OCI-LY1 (cell line): ENCODE measurements around the gene KLK14.

Source experiments
- H2AFZ ChIP-seq: fragments of 200-600 bp; sonication (generic), shearing (Covaris generic); 2 replicates; pipeline ENCODE4 v1.6.0; 2014; ENCODE audit warnings: antibody characterized with exemption, mild to moderate bottlenecking, low read length
- H3F3A ChIP-seq: fragments of 200-600 bp; sonication (generic), shearing (Covaris generic); 2 replicates; pipeline ENCODE4 v1.6.0; 2014; ENCODE audit warnings: mild to moderate bottlenecking, antibody characterized with exemption, low read length, moderate library complexity; ENCODE audit not compliant: insufficient read depth
- H3K27ac ChIP-seq: fragments of 200-600 bp; sonication (generic); 2 replicates; pipeline ENCODE4 v1.5.1; 2014; ENCODE audit warnings: low read length, mixed run types, mild to moderate bottlenecking, low read depth; ENCODE audit not compliant: poor library complexity, severe bottlenecking
- H3K27me3 ChIP-seq: fragments of 200-600 bp; sonication (generic); 2 replicates; pipeline ENCODE4 v1.6.0; 2014; ENCODE audit warnings: antibody characterized with exemption, mild to moderate bottlenecking, low read length, moderate library complexity; ENCODE audit not compliant: insufficient read depth
- H3K36me3 ChIP-seq: fragments of 200-600 bp; sonication (generic); 2 replicates; pipeline ENCODE4 v1.6.1; 2014; ENCODE audit warnings: mild to moderate bottlenecking, antibody characterized with exemption, low read length, moderate library complexity, mixed read lengths; ENCODE audit not compliant: insufficient read depth
- H3K4me1 ChIP-seq: fragments of 200-600 bp; sonication (generic); 2 replicates; pipeline ENCODE4 v1.5.1; 2014; ENCODE audit warnings: mild to moderate bottlenecking, low read length, moderate library complexity; ENCODE audit not compliant: insufficient read depth, severe bottlenecking
- H3K4me2 ChIP-seq: fragments of 200-600 bp; sonication (generic), shearing (Covaris generic); 2 replicates; pipeline ENCODE4 v1.6.1; 2014; ENCODE audit warnings: low read length
- H3K4me3 ChIP-seq: fragments of 200-600 bp; sonication (generic); 2 replicates; pipeline ENCODE4 v1.5.1; 2014; ENCODE audit warnings: low read length, low read depth, mild to moderate bottlenecking, mixed read lengths; ENCODE audit not compliant: poor library complexity, severe bottlenecking
- H3K79me2 ChIP-seq: fragments of 200-600 bp; shearing (Covaris generic); 2 replicates; pipeline ENCODE4 v1.6.1; 2016; ENCODE audit warnings: mixed run types, low read length, mixed read lengths; ENCODE audit not compliant: insufficient read depth
- H3K9ac ChIP-seq: fragments of 200-600 bp; sonication (generic), shearing (Covaris generic); 2 replicates; pipeline ENCODE4 v1.6.1; 2014; ENCODE audit warnings: mild to moderate bottlenecking, low read length, mixed read lengths
- H3K9me2 ChIP-seq: fragments of 200-600 bp; sonication (generic), shearing (Covaris generic); 2 replicates; pipeline ENCODE4 v1.6.1; 2014; ENCODE audit warnings: low read depth, mild to moderate bottlenecking, low read length, mixed read lengths
- H3K9me3 ChIP-seq: fragments of 200-600 bp; shearing (Covaris generic); 2 replicates; pipeline ENCODE4 v1.6.1; 2014; ENCODE audit warnings: low read length, mixed read lengths
- H4K20me1 ChIP-seq: fragments of 200-600 bp; sonication (generic), shearing (Covaris generic); 2 replicates; pipeline ENCODE4 v1.6.0; 2016; ENCODE audit warnings: mild to moderate bottlenecking, low read length; ENCODE audit not compliant: insufficient read depth
- CTCF ChIP-seq: fragments of 200-600 bp; sonication (generic), shearing (Covaris generic); IDR thresholded peaks from 2 replicates; pipeline ENCODE4 v1.5.1; 2017; ENCODE audit warnings: mild to moderate bottlenecking, antibody characterized with exemption, low read length, moderate library complexity, mixed read lengths
- EZH2 ChIP-seq: fragments of 200-600 bp; sonication (generic), shearing (Covaris generic); IDR thresholded peaks from 2 replicates; pipeline ENCODE4 v1.8.0; 2017; ENCODE audit warnings: borderline replicate concordance, mixed run types, mild to moderate bottlenecking, antibody characterized with exemption, low read length, moderate library complexity, mixed read lengths

Gene KLK14

GRCh38 chr19:51066393-51067186, 16.1 kb downstream of the KLK14 start:
- H3K4me3 ChIP-seq = no peak overlapping the region
- no peaks in the 10 kb centered on the region for H4K20me1 ChIP-seq
- no peaks in the 10 kb centered on the region for H3K4me1 ChIP-seq
- no peaks in the 10 kb centered on the region for H3K9me3 ChIP-seq
- no peaks in the 10 kb centered on the region for H3K36me3 ChIP-seq
- H3K9ac ChIP-seq = no peak overlapping the region
- H3K4me2 ChIP-seq = no peak overlapping the region
- H3K27ac ChIP-seq = no peak overlapping the region
- H2AFZ ChIP-seq = no peak overlapping the region
- H3K79me2 ChIP-seq = no peaks in the 10 kb centered on the region
- H3K9me2 ChIP-seq = no peaks in the 10 kb centered on the region
- TF ChIP-seq CTCF (no peak), EZH2 (no peak)
- H3K27me3 ChIP-seq = no peaks in the 10 kb centered on the region; the same call in none of the 2 replicates
- H3F3A ChIP-seq = no peaks in the 10 kb centered on the region

GRCh38 chr19:51065221-51065960, 17.3 kb downstream of the KLK14 start:
- Histone ChIP-seq H3K9me3 (no peaks in the 10 kb centered on the region), H3K9me2 (no peaks in the 10 kb centered on the region), H3K27ac (no peak overlapping the region), H3K27me3 (no peaks in the 10 kb centered on the region; the same call in none of the 2 replicates), H3K36me3 (no peaks in the 10 kb centered on the region), H3F3A (no peaks in the 10 kb centered on the region), H3K4me2 (no peak overlapping the region), H3K9ac (no peak overlapping the region), H3K79me2 (no peaks in the 10 kb centered on the region), H4K20me1 (no peaks in the 10 kb centered on the region), H3K4me3 (no peak overlapping the region), H2AFZ (no peak overlapping the region), H3K4me1 (no peaks in the 10 kb centered on the region)
- TF ChIP-seq EZH2 (no peak), CTCF (no peak)

GRCh38 chr19:51064534-51065220, 18.0 kb downstream of the KLK14 start, which contains the start of gene KLK13:
Gene KLK13 (minus strand): TSS chr19:51065092. CDS start chr19:51065067, 25 bp downstream.
- Histone ChIP-seq H4K20me1 (no peaks in the 10 kb centered on the region), H3K4me3 (no peak within 1 kb of the TSS), H3K4me2 (no peak within 1 kb of the TSS), H2AFZ (no peak within 1 kb of the TSS), H3K9ac (no peak within 1 kb of the TSS), H3K79me2 (no peaks in the 10 kb centered on the region), H3K27me3 (no peaks in the 10 kb centered on the region; the same call in none of the 2 replicates), H3K4me1 (no peaks in the 10 kb centered on the region), H3K9me2 (no peaks in the 10 kb centered on the region), H3F3A (no peaks in the 10 kb centered on the region), H3K9me3 (no peaks in the 10 kb centered on the region), H3K36me3 (no peaks in the 10 kb centered on the region), H3K27ac (no peak within 1 kb of the TSS)
- TF ChIP-seq CTCF = no peak
- TF ChIP-seq EZH2 = no peak
